ELF-1 (cell line): ENCODE measurements around the gene FOXL3.
A peak's percentile ranks its signal among the peaks of the same experiment; 100 is the strongest.

Source experiments
- DNase-seq: peaks from one replicate; pipeline ENCODE4 v3.0.0-alpha.2; 2016; ENCODE audit warnings: low read depth, low spot score

The FOXL3 gene

GRCh38 chr7:266851-267840 is 22.8 kb upstream of the FOXL3 start:
- peak; percentile 30 for DNase-seq

DNA sequence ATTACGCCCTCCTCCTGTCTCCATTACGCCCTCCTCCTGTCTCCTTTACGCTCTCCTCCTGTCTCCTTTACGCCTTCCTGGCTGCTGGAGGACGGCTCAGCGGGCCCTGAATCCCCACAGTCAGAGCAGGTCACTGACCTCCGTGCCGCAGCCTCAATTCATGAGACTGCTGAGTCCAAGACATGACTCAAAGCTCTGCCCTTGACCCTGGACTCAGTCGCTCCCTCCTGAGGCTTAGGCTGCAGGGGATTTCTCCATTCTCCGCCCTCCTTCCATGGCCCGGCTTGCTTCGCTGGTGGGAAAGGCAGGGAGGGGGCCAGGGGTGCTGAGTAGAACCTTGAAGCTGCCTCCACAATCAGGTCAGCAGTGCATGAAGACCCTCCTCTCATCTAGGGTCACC is 21.0 kb upstream of the FOXL3 start:
- DNase-seq, result no peak

DNA sequence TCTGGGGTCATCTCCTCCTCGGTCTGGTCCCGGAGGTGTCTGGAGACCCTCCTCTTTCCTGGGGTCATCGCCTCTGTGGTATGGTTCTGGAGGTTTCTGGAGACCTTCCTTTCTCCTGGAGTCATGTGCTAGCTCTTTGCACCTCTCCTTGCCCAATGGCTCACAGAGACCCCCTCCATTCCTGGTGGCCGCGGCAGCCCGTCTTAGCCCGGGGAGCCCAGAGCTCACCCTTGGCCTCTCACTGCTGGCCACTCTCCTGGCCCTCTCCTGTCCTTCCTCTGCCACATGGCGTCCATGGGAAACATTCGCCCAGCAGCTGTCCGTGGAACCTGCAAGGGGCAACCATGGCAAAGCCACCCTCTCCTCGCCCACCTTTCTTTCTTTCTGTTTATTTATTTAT is 20.2 kb upstream of the FOXL3 start:
- DNase-seq, result no peak

GRCh38 chr7:270351-270983 is 19.5 kb upstream of the FOXL3 start:
- DNase-seq, result no peak

DNA sequence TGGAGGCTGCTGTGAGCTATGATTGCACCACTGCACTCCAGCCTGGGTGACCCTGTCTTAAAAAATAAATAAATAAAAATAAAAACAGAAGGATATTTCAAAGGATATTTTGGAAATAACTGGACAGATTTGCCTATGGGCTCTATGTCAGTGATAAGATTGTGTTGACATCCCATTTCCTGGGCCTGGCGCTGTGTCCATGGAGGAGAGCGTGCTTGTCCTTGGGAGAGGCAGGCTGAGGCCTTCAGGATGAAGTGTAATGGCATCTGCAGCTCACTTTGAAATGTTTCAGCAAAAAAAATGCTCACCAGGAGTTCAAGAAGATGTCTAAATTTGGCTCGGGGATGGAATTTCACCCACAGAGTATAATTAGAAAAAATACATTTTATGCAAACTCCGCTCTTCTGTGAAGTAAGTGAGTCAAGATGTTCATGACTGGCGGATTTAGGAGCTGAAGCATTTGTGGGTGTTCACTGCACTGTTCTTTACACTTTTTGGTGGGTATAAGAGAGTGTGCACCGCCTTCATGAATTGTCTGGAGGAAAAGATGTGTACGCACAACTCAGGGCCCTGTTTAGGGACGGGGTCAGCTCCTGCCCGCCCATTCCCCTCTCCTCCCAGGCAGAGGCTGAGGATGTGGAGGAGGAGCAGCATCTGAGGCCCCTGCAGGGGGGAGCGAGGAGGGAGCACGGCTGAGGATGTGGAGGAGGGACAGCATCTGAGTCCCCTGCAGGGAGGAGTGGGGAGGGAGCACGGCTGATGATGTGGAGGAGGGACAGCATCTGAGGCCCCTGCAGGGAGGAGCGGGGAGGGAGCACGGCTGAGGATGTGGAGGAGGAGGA is 18.5 kb upstream of the FOXL3 start:
- DNase-seq, result no peak

DNA sequence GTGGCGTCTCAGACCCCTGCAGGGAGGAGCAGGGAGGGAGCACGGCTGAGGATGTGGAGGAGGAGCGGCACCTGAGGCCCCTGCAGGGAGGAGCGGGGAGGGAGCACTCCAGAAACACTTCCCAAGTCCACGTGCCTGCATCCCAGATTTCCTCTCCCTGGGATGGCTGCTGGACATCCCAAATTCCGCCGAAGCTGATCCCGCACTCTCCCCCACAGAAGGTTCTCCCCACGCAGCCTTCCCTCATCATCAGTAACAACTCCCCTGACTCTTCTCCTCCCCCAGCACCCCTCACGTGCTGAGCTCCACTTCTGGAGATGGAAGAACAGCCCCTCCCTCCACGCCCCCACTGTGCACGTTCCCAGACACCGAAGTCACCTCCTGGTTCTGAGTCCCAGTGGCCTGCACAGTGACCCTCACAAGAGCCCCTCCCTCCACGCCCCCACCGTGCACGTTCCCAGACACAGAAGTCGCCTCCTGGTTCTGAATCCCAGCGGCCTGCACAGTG is 17.8 kb upstream of the FOXL3 start:
- DNase-seq, result no peak

GRCh38 chr7:272631-273030 is 17.3 kb upstream of the FOXL3 start:
- no peak for DNase-seq

DNA sequence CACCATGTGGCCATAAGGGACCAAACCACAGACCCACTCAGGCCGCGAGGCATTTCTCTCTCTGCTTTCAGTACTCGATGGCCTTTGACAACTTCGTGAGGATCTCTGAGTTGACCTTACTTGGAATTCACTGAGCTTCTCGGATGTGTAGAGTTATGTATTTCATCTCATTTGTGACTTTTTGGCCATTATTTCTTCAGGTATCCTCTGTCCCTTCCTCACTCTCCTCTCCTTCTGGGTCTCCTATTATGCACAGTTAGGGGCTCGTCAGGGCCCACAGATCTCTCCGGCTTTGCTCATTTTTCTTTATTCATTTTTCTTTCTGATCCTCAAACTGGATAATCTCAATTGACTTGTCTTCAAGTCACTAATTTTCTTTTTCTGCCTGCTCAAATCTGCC is 16.6 kb upstream of the FOXL3 start:
- DNase-seq, result no peak

- DNase-seq, result no peak
These were observed 15.7 kb upstream of the FOXL3 start for GRCh38 chr7:274266-274665.

GRCh38 chr7:276230-276835 is 13.6 kb upstream of the FOXL3 start:
- DNase-seq, result no peak

DNA sequence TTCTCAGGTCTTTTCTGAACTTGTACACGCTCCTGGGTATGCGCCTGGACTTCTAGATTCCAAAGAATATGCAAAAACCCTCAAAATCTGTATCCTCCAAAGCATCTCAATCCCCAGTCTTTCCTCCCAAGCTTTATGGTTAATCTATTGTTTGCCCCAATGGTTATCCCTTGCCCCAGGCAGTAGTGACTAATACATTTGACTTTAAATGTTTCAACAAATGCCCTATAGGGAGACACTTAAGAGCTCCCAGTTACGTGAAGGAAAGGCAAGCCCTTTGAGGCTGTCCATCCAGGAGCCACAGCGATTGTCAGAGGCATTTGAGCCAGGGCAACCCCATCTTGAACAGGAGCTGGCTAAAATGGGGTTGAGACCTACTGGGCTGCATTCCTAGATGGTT is 12.7 kb upstream of the FOXL3 start:
- no peak for DNase-seq

DNA sequence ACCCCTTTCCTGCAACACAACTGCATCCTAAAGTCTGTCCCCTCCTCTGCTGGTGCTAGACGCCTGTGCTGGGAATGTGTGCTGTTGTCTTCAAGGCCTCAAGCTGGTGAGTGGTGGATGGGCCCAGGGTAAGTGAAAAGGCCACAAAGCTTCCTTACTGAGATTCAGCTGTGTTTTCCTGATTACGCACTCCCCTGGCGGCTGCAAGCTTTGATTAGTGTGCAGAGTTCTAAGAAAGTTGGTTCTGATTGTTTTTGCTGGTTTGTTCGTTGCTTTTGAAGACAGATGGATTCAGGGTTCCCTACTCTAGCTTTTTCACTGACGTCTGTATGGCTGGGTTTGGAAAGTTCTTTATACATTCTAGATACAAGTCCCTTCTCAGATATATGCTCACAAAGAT is 11.9 kb upstream of the FOXL3 start:
- DNase-seq, result no peak

DNA sequence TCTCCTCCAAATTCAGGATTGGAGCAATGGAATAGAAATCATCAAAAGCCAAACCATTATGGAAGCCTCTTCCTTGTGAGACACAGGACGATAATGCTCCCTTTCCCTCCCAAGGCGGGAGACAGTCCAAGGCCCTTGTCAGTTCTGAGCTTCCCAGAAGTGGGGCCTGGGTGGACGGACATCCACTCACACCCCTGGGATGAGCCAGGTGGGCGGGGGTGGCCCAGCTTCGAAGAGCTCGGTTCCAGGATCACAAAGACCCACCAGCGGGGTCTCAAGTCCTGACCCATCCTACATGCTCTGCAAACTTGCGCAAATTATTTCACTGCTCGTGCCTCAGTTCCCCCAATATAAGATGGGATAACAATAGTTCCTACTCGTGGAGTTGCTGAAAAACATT is 10.1 kb upstream of the FOXL3 start:
- no peak for DNase-seq

- no peak for DNase-seq
These were observed 9.5 kb upstream of the FOXL3 start for GRCh38 chr7:280461-280860.

- DNase-seq, result no peak
These were observed 8.3 kb upstream of the FOXL3 start for GRCh38 chr7:281637-282036.

GRCh38 chr7:282621-283020 is 7.3 kb upstream of the FOXL3 start:
- DNase-seq, result no peak

- no peak for DNase-seq
These were observed 4.9 kb upstream of the FOXL3 start for GRCh38 chr7:284762-285722.

- DNase-seq, result no peak
These were observed 4.2 kb upstream of the FOXL3 start for GRCh38 chr7:285731-286130.

GRCh38 chr7:286266-286665 is 3.7 kb upstream of the FOXL3 start:
- no peak for DNase-seq

GRCh38 chr7:288671-289101 is 1.3 kb upstream of the FOXL3 start:
- peak; percentile 41 for DNase-seq
